IPS-15b (cell line): Measurements from ENCODE around the gene CD46.

Experiments used
- H3K27me3 ChIP-seq: one replicate; pipeline ENCODE4 v1.6.1; 2013; ENCODE audit warnings: low read length; ENCODE audit not compliant: control insufficient read depth, insufficient read depth
- H3K36me3 ChIP-seq: one replicate; pipeline ENCODE4 v1.6.1; 2013; ENCODE audit warnings: low read length; ENCODE audit not compliant: control insufficient read depth, insufficient read depth
- H3K4me1 ChIP-seq: one replicate; pipeline ENCODE4 v1.6.1; 2013; ENCODE audit warnings: mild to moderate bottlenecking, low read length; ENCODE audit not compliant: control insufficient read depth, insufficient read depth
- H3K4me3 ChIP-seq: one replicate; pipeline ENCODE4 v1.5.1; 2013; ENCODE audit warnings: low read depth, low read length
- H3K9ac ChIP-seq: one replicate; pipeline ENCODE4 v1.6.1; 2013; ENCODE audit warnings: low read depth, mild to moderate bottlenecking, low read length
- H3K9me3 ChIP-seq: one replicate; pipeline ENCODE4 v1.6.1; 2013; ENCODE audit warnings: mild to moderate bottlenecking, low read length; ENCODE audit not compliant: control insufficient read depth, insufficient read depth

CD46 gene

DNA sequence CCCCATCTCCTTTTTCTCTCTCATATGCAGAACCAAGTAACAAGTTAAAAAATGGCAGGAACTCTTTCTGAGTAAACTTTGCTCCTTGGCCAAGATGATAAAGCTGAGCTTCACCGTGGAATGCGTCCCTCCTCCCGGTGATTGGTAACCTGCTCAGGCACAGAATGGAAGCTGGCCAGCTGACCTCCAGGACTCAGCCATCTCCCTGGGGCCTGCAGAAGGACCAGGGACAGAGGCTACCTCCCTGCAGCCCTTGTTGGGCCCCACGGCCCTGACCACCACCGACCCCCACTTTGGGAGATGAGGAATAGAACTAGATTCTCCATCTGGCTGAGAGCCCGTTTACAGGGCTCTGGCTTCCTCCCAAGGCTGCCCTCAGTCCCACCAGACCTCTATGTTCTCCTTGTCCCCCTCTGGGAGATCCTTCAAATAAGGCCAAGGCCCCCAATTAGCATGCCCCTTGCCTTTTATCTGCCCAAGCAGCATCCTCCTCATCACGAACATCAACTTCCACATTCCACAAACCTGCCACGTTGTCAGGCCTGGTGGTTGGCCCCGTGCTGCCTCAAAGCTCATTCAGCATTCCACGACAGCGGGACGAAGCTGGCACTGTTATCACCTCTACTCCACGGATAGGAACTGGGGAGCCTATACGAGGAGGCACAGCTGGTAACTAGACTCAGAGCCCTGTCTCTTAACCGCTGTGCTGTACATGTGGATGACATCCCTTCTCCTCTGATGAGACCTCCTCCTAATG is 84.9 kb downstream of the CD46 start:
- Histone ChIP-seq H3K9me3 (no peaks in the 10 kb centered on the region), H3K27me3 (no peaks in the 10 kb centered on the region), H3K36me3 (no peaks in the 10 kb centered on the region), H3K4me1 (no peaks in the 10 kb centered on the region), H3K4me3 (no peak overlapping the region), H3K9ac (no peak overlapping the region)

DNA sequence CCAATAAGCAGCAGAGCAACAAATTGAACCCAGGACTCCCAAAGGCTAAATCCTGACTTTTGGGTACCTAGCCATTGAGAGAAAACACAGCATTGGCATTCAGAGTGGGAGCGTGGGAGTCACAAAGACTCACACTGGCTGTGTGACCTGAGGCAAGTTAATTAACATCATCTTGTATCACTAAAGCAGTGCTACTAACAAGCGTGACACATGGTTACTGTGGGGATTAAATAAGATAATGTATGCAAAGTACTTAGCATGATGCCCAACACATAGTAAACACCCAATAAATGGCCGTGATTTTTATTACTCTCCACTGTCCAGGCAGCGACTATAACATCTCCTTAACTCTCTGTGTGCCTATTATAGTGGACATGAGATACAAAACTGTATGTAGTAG is 85.8 kb downstream of the CD46 start:
- H3K27me3 ChIP-seq: no peaks in the 10 kb centered on the region
- no peak overlapping the region for H3K4me3 ChIP-seq
- H3K4me1 ChIP-seq: no peaks in the 10 kb centered on the region
- no peaks in the 10 kb centered on the region for H3K36me3 ChIP-seq
- H3K9ac ChIP-seq: no peak overlapping the region
- no peaks in the 10 kb centered on the region for H3K9me3 ChIP-seq

DNA sequence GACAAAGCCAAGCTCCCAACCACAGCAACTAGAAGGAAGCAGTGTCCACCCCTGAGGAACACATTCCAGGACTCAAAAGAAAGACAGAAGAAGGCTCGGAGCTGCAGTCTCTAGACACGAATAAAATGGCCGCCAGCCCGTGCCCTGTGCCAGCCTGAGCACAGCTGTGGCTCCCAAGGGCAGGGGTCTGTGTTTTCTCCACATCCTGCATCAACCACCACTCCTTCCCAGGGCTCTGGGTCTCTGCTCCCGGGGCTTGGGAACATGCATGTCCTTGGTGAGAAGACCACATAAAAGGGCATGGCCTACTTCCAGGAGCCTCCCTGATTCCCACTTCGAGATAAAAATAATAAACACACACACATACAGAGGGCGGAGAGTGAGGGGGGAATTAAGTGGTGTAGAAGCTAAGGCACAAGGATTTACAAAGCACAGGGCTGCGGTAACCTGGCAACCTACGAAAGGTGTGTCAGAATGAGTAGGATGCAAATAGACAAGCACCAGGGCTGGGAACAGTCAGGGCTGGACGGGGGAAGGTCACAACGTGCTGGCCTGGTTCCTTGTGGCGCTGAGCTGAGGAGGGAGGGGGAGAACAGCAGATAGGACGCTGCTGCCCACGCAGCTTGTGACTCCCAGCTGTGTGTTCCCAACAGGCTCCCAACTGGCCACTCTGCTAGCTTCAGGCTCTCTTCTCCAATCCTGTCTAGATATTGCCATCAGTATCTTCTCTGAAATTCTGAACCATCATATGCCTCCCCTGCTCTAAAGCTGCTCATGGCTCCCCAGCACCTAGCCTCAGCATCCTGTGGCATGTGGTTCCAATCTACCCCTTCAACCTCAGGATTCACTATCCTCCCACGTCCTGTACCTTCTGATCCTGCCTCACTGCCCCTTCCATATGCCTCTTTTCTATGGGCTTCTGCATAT is 86.6 kb downstream of the CD46 start:
- H3K9me3 ChIP-seq: no peaks in the 10 kb centered on the region
- H3K4me1 ChIP-seq: no peaks in the 10 kb centered on the region
- H3K36me3 ChIP-seq: no peaks in the 10 kb centered on the region
- H3K4me3 ChIP-seq: no peak overlapping the region
- no peaks in the 10 kb centered on the region for H3K27me3 ChIP-seq
- no peak overlapping the region for H3K9ac ChIP-seq

DNA sequence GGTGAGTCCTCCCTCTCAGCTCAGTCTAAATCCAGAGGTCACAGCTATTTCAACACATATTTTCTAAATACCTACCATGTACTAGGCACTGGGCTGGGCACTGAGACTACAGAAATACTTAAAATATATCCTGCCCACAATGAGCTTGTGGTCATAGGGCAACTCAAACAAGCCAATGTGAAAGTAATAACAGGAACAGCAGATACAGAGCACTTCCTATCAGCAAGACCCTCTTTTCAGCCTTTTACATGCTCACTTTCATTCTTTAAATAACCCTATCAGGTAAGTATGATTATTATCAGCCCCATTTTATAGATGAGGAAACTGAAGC is 87.2 kb downstream of the CD46 start:
- no peaks in the 10 kb centered on the region for H3K4me1 ChIP-seq
- no peaks in the 10 kb centered on the region for H3K9me3 ChIP-seq
- H3K27me3 ChIP-seq: no peaks in the 10 kb centered on the region
- no peak overlapping the region for H3K4me3 ChIP-seq
- H3K9ac ChIP-seq: no peak overlapping the region
- H3K36me3 ChIP-seq: no peaks in the 10 kb centered on the region

DNA sequence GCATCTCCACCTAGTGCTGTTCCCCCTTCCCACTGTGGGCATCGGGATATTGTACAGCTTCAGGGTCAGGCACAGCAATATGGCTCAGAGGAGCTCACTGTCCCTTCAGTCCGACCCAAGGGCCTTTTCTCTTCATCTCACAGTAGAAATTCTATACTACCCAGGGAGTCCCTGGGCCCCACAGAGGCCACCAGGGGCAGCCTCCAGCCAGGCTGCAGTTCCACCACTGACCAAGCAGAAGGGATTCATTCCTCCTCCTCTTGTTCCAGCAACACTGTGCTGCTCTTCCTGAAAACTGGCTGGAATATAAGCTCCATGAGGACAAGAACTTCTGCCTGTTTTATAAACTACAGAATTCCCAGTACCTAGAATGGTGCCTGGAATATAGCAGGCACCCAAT is 88.5 kb downstream of the CD46 start:
- no peaks in the 10 kb centered on the region for H3K4me1 ChIP-seq

DNA sequence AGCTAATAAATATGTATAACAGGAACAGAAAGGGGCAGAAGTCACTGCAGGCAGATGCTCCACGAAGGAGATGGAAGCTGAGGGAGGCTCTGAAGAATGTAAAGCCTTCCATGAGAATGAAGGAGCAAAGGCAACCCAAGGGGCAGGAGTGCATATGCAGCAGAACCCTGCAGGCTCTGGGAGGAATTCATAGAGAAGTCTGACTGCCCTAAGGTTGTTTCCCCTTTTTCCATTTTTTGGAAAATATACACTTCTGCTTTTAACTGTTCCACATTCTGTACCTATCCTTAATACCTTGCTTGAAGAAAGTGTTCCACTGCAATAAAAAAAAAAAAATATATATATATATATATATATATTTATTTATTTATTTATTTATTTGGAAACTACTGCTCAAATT is 89.4 kb downstream of the CD46 start:
- Histone ChIP-seq H3K36me3 (no peaks in the 10 kb centered on the region), H3K9me3 (no peaks in the 10 kb centered on the region), H3K9ac (no peak overlapping the region), H3K27me3 (no peaks in the 10 kb centered on the region), H3K4me1 (no peaks in the 10 kb centered on the region), H3K4me3 (no peak overlapping the region)

More for the DNA sequence above, 88.5 kb downstream of the CD46 start:
- Histone ChIP-seq H3K36me3 (no peaks in the 10 kb centered on the region), H3K27me3 (no peaks in the 10 kb centered on the region), H3K9me3 (no peaks in the 10 kb centered on the region), H3K9ac (no peak overlapping the region), H3K4me3 (no peak overlapping the region)

DNA sequence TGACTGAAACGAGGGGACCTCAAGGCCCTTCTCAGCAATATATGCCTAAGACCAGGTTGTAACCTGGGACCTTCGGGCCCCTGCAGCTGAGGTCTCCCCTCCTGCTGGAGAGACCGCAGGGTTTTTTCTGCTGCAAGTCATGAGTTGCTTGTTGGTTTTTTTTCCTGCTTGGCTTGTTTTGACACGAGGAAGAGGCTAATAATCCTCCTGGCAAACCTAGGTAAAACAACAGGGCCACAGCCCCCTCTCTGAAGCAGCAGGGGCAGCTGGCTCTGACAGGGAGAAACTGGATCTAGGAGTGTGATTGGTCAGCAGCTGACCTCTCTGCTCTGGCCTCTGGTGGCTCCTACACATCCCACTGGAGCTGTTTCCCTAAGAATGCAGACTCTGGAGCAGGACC is 90.0 kb downstream of the CD46 start:
- no peaks in the 10 kb centered on the region for H3K27me3 ChIP-seq
- no peak overlapping the region for H3K9ac ChIP-seq
- no peaks in the 10 kb centered on the region for H3K9me3 ChIP-seq
- H3K36me3 ChIP-seq: no peaks in the 10 kb centered on the region
- H3K4me1 ChIP-seq: no peaks in the 10 kb centered on the region
- H3K4me3 ChIP-seq: no peak overlapping the region

DNA sequence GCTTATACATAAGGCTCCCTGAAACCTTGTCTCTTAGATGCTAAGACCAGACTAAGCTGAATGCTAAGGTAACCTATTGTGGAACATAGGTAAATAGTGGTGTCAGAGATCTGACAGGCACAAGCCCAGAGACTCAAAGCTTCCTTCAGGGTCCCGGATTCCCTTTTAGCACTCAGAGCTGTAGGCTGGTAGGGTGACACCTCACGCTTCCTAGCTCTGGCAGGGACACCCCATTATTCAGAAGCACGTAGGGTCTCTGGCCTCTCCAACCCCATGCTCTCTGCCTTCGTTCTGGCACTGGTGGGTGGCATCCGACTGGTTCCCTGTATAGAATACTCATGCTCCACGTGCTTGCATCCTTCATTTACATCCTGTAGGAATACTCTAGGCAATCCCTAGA is 90.7 kb downstream of the CD46 start:
- Histone ChIP-seq H3K4me1 (no peaks in the 10 kb centered on the region), H3K36me3 (no peaks in the 10 kb centered on the region), H3K27me3 (no peaks in the 10 kb centered on the region), H3K9ac (no peak overlapping the region), H3K9me3 (no peaks in the 10 kb centered on the region), H3K4me3 (no peak overlapping the region)

DNA sequence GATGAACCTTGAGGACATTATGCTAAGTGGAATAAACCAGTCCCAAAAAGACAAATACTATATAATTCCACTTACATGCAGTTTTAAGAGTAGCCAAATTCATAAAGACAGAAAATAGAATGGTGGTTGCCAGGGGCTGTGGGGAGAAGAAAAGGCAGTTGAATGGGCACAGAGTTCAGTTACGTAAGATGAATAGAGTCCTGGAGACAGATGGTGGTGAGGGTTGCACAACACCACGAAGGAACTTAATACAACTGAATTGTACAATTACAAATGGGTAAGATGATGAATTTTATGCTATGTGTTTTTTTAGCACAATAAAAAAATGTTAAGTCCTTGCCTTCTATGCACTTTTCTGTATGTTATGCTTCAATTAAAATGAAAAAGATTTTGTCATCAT is 92.5 kb downstream of the CD46 start:
- no peak overlapping the region for H3K4me3 ChIP-seq
- no peak overlapping the region for H3K9ac ChIP-seq
- H3K9me3 ChIP-seq: no peaks in the 10 kb centered on the region
- no peaks in the 10 kb centered on the region for H3K27me3 ChIP-seq
- H3K36me3 ChIP-seq: no peaks in the 10 kb centered on the region
- no peaks in the 10 kb centered on the region for H3K4me1 ChIP-seq
